GM12801 (cell line): ENCODE results near the gene LGALSL.

Experiments used
- TF ChIP-seq, protein P1 (sequence below): IDR thresholded peaks from one replicate; pipeline ENCODE4 v1.5.1; 2011; ENCODE audit warnings: control low read depth; ENCODE audit not compliant: insufficient read length; ENCODE audit errors: extremely low read depth

The LGALSL gene

DNA sequence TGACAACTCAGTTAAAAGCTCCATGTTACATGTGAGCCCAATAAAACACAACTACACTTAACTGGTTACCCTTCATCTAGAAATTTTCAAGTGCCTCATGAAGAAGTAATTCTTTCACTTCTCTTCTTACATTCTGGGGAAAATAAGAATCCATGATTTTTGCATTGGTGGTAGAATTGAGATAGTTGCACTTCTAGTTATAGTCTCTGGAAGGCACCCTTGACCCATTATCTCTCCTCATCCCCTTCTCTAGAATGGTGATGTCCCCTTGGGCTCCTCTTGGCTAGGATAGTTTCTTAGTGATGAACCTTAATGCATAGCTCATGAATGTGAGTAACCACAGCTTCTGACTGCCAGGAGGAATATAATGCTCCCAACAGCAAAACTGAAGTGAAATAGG, 3.6 kb downstream of the LGALSL start:
- TF ChIP-seq, protein P1, sequence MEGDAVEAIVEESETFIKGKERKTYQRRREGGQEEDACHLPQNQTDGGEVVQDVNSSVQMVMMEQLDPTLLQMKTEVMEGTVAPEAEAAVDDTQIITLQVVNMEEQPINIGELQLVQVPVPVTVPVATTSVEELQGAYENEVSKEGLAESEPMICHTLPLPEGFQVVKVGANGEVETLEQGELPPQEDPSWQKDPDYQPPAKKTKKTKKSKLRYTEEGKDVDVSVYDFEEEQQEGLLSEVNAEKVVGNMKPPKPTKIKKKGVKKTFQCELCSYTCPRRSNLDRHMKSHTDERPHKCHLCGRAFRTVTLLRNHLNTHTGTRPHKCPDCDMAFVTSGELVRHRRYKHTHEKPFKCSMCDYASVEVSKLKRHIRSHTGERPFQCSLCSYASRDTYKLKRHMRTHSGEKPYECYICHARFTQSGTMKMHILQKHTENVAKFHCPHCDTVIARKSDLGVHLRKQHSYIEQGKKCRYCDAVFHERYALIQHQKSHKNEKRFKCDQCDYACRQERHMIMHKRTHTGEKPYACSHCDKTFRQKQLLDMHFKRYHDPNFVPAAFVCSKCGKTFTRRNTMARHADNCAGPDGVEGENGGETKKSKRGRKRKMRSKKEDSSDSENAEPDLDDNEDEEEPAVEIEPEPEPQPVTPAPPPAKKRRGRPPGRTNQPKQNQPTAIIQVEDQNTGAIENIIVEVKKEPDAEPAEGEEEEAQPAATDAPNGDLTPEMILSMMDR = no peak

DNA sequence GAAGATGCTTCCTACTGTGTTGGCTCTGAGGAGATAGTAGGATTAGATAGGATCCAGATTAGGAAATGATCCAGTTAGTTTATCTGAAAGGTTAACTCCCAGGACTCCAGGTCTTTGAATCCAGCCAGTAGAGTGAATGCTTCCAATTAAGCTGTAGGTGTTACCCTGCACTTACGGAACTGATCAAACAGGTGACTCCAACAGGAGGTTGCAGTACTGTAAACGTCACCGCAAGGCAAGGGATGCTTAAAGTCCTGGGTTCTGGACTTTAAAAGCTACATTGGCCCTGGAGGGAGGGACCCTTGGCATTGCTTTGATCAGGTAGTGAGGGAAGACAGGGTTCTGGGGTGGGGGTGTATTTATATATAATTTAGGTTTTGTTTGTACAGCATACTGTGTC, 5.6 kb downstream of the LGALSL start:
- TF ChIP-seq, protein P1 = no peak

DNA sequence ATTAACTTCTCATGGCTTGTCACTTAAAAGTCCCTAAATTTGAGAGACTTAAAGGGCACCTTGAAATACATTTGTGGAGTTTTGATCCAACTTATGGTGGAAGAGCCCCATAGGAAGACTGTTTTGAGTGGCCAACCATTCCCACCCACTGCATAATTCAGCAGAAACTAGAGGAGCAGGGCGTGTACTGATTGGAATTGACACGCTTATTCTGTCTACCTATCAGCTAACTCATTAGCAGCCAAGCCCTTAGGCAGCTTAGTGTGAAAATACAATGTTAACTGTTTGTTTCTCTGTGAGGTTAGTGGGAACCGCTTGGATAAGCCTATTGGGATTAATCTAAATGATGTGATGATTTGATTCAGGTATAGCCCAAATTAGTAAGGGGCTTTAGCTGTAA, 6.4 kb downstream of the LGALSL start:
- TF ChIP-seq, protein P1 = no peak

DNA sequence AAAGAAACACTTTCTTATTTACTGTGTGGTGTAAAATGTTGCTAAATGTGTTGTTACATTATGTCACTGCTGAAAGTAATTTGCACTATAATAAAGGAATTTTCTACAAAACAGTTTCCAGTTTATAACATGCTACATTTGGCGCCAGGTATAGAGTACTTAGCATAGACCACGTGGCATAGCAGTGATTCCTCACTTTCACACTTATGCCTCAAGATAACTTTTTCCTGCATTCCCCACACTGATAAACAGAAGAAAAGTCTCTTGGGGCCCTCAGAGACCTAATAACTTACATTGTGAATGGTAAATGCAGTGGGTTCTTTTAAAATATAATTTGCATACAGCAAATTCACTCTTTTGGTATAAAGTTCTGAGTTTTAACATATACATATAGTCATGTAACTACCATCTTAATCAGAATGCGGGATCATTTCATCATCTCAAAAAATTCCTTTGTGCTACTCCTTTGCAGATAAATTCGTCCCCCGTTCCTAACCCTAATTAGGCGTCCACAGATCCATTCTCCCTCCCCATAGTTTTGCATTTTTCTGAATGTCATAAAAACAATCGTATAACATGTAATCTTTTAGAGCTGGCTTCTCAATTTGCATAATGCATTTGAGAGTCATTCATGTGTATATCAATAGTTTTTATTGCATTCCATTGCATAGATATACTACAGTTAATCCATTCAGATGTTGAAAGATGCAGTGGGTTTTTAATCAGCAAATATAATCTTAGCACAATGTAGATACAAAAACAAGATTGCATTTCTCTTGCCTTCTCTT, 7.5 kb downstream of the LGALSL start:
- TF ChIP-seq, protein P1 = no peak

DNA sequence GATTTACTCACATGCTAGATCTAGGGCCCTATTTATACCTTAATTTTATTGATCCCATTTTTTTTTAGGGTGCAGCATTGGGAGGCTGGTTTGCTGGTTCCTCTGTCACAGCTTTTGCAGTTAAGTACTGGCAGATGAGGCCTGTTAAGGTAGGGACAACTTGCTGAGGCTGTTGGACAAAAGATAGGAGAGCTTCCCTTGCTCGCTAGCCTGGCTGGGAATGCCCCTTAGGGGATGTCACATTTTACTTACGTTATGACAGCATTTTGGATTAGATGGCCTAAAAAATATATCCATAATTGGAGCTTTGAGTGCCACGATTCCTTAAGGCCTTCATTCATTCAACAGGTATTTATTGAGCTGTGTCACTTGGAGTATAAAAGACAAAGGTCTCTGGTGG, 8.2 kb downstream of the LGALSL start:
- TF ChIP-seq, protein P1 = no peak

DNA sequence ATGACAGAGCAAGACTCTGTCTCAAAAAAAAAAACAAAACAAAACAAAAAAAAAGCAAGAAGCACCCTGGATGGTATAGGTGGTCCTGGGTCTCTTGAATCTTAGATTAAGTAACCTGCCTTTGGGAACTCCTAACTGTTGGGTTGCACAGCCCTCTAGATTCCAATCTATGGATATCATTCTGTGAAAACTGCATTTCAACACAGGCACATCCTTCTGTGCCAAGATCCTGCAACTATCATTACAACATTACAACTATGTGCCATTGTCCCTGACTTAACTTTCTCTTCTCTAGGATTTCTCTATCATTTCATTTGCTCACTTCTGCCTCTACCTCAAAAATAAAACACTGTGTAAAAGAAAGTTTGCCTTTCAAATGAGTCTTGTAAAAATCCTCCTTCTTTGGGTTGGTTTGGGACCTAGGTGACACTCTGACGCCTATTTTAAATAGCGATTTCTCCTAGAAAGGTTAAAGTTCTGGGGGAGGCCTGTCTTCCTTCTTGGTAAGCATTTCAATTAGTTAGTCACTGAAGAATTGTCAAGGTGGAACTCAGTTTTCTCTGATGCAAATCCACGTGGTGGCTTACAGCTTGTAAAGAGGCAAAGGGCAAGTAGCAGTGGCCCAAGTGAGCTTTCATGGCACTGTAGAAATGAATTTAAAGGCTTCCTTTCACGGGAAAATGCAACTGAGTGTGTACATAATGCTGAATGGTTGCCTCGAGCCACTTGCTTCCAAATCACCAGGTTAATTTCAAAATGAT, 9.2 kb downstream of the LGALSL start:
- TF ChIP-seq, protein P1 = no peak

DNA sequence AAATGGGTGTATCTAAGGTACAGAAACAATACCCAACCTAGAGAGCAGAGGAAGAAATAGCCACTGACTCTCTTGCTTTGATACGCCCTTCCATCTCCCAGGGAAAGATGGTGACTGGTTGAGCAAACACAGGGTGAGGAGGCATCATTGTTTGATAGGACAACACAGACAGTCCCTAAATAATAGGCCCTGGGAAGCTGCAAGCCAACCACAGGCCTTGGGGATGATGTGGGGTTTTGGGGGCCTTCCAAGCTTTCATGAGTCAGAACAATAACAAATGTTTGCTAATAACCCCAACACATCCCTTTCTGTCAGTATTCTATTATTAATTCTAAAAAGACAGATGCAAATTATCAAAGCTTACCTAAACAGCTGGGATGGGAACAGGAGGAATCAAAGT, 9.8 kb downstream of the LGALSL start:
- TF ChIP-seq, protein P1 = no peak
